Esophagus muscularis mucosa (tissue), 3 donors: ENCODE data around the gene MINK1.

Source experiments
- POLR2A ChIP-seq: fragments of 450-650 bp; IDR thresholded peaks from one replicate; pipeline ENCODE4 v1.6.1; 2017; ENCODE audit warnings: antibody characterized with exemption, moderate library complexity, mild to moderate bottlenecking, low read depth
- POLR2AphosphoS5 ChIP-seq, 2 donors: sonication (generic); formaldehyde crosslinking; IDR thresholded peaks; one replicate each; pipeline ENCODE4 v1.6.1; 2017; ENCODE audit warnings: antibody characterized with exemption in 2 of 2
- TF ChIP-seq, protein P1 (sequence below), 3 experiments: fragments of 200-600 bp in 2 of 3; fragments of 450-650 bp in 1 of 3; sonication (generic) in 2 of 3; IDR thresholded peaks; one replicate each; pipeline ENCODE4 v1.5.1; 2017 to 2019; ENCODE audit warnings: antibody characterized with exemption in 3 of 3, mild to moderate bottlenecking in 2 of 3, moderate library complexity in 1 of 3

DNA sequence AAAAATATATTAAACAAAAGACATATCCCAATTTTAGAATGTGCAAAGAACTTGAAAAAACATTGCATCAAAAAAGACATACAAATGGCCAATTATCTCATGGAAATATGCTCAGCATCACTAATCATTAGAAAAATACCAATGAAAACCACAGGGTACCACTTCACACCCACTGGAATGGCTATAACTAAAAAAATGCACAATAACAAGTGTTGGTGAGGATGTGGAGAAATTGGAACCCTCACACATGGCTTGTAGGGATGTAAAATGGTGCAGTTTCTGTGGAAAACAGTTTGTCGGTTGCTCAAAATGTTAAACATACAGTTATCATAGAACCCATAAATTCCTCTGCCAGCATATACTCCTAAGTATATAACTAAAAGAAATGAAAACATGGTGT lies 38.0 kb upstream of the MINK1 start:
- TF ChIP-seq, protein P1, sequence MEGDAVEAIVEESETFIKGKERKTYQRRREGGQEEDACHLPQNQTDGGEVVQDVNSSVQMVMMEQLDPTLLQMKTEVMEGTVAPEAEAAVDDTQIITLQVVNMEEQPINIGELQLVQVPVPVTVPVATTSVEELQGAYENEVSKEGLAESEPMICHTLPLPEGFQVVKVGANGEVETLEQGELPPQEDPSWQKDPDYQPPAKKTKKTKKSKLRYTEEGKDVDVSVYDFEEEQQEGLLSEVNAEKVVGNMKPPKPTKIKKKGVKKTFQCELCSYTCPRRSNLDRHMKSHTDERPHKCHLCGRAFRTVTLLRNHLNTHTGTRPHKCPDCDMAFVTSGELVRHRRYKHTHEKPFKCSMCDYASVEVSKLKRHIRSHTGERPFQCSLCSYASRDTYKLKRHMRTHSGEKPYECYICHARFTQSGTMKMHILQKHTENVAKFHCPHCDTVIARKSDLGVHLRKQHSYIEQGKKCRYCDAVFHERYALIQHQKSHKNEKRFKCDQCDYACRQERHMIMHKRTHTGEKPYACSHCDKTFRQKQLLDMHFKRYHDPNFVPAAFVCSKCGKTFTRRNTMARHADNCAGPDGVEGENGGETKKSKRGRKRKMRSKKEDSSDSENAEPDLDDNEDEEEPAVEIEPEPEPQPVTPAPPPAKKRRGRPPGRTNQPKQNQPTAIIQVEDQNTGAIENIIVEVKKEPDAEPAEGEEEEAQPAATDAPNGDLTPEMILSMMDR (IDR thresholded peaks at IDR 0.05) = no peak
- no peak for TF ChIP-seq POLR2AphosphoS5 (IDR thresholded peaks at IDR 0.05)
- TF ChIP-seq POLR2A = no peak
